ENCODE data around the gene LSAMP. TPM values are rescaled to one million over a fixed set of nuclear protein-coding genes. Genes with fewer than 3 reads are reported as not detected.

LSAMP gene
- polyA plus RNA-seq, 1 experiment, result 2.7 TPM

GRCh38 chr3:116474032-116474780, 28.9 kb upstream of the LSAMP start:
- no peak for TF ChIP-seq CTCF (IDR thresholded peaks at IDR 0.05; ENCODE audit: insufficient read depth, low read depth, low read length)
- H3K27me3 ChIP-seq (ENCODE audit: control insufficient read depth, insufficient read depth, low read length), result no peaks in the 10 kb centered on the region
- ChIA-PET CTCF (interaction anchor here (1.2 kb wide), 1 partner anchor 966 kb away, joined by 3 read pairs; no protein-coding TSS in a partner anchor), POLR2A (no interaction called here)
- no peak for DNase-seq (ENCODE audit: low read depth)
- H3K4me3 ChIP-seq (ENCODE audit: low read depth, low read length), result no peak overlapping the region
- no peaks in the 10 kb centered on the region for H3K36me3 ChIP-seq (ENCODE audit: control insufficient read depth, insufficient read depth, low read length)

- Histone ChIP-seq H3K4me3 (ENCODE audit: low read depth, low read length) (no peak overlapping the region), H3K36me3 (ENCODE audit: control insufficient read depth, insufficient read depth, low read length) (no peaks in the 10 kb centered on the region), H3K27me3 (ENCODE audit: control insufficient read depth, insufficient read depth, low read length) (no peaks in the 10 kb centered on the region)
- no peak for TF ChIP-seq CTCF (IDR thresholded peaks at IDR 0.05; ENCODE audit: insufficient read depth, low read depth, low read length)
- ChIA-PET POLR2A (no interaction called here), CTCF (interaction anchor here (1.2 kb wide), 1 partner anchor 967 kb away, joined by 3 read pairs; no protein-coding TSS in a partner anchor)
- no peak for DNase-seq (ENCODE audit: low read depth)
These were observed 28.3 kb upstream of the LSAMP start for GRCh38 chr3:116473602-116474001.

GRCh38 chr3:116470605-116471197, 25.4 kb upstream of the LSAMP start:
- Histone ChIP-seq H3K4me3 (ENCODE audit: low read depth, low read length) (no peak overlapping the region), H3K27me3 (ENCODE audit: control insufficient read depth, insufficient read depth, low read length) (no peaks in the 10 kb centered on the region), H3K36me3 (ENCODE audit: control insufficient read depth, insufficient read depth, low read length) (no peaks in the 10 kb centered on the region)
- no peak for TF ChIP-seq CTCF (IDR thresholded peaks at IDR 0.05; ENCODE audit: insufficient read depth, low read depth, low read length)
- ChIA-PET POLR2A (no interaction called here), CTCF (no interaction called here)
- DNase-seq (ENCODE audit: low read depth), result no peak

GRCh38 chr3:116469546-116469945, 24.3 kb upstream of the LSAMP start:
- CTCF ChIA-PET, result no interaction called here
- Histone ChIP-seq H3K36me3 (ENCODE audit: control insufficient read depth, insufficient read depth, low read length) (no peaks in the 10 kb centered on the region), H3K27me3 (ENCODE audit: control insufficient read depth, insufficient read depth, low read length) (no peaks in the 10 kb centered on the region), H3K4me3 (ENCODE audit: low read depth, low read length) (no peak overlapping the region)
- POLR2A ChIA-PET, result no interaction called here
- DNase-seq (ENCODE audit: low read depth), result no peak
- TF ChIP-seq CTCF (IDR thresholded peaks at IDR 0.05; ENCODE audit: insufficient read depth, low read depth, low read length), result no peak

- ChIA-PET CTCF (no interaction called here), POLR2A (no interaction called here)
- no peaks in the 10 kb centered on the region for H3K27me3 ChIP-seq (ENCODE audit: control insufficient read depth, insufficient read depth, low read length)
- no peak for TF ChIP-seq CTCF (IDR thresholded peaks at IDR 0.05; ENCODE audit: insufficient read depth, low read depth, low read length)
- DNase-seq (ENCODE audit: low read depth), result no peak
- H3K36me3 ChIP-seq (ENCODE audit: control insufficient read depth, insufficient read depth, low read length), result no peaks in the 10 kb centered on the region
- H3K4me3 ChIP-seq (ENCODE audit: low read depth, low read length), result no peak overlapping the region
These were observed 19.1 kb upstream of the LSAMP start for GRCh38 chr3:116464276-116464798.
